Measurements from ENCODE around the gene PHKA2. TPM values are rescaled to one million over a fixed set of nuclear protein-coding genes. Genes with fewer than 3 reads are reported as not detected.

Gene PHKA2
- total and polyA plus RNA-seq, 10 of the 15 experiments (the other 5 are each of a cell fraction or from before 2014, with no cell fraction given): 1.4 to 25.6 (median 15.4) TPM

GRCh38 chrX:18886344-18887161, 97.4 kb downstream of the PHKA2 start (continued):
- TF ChIP-seq SMAD5 (IDR thresholded peaks at IDR 0.05; ENCODE audit: low read depth) (no peak; the same call in 1 of the 2 replicates), SMARCA5 (IDR thresholded peaks at IDR 0.05) (no peak), EZH2 (IDR thresholded peaks at IDR 0.05; ENCODE audit: borderline replicate concordance, control insufficient read depth, low read depth, low read length) (no peak), ATF7 (IDR thresholded peaks at IDR 0.05; ENCODE audit: low read depth) (peak; percentile 28; the same call in 1 of the 2 replicates), ASH2L (IDR thresholded peaks at IDR 0.05; ENCODE audit: borderline replicate concordance, low read depth) (no peak), CEBPZ (IDR thresholded peaks at IDR 0.05; ENCODE audit: low read depth, low read length) (no peak), EGR1 (IDR thresholded peaks at IDR 0.05; ENCODE audit: borderline replicate concordance in 1 of 2, low read depth in 2 of 2, low read length in 2 of 2) (peak in 1 of 2 experiments; percentile 29; a peak in 1 of 3 replicates), WRNIP1 (IDR thresholded peaks at IDR 0.05; ENCODE audit: borderline replicate concordance, low read depth, low read length) (0 out of 2 replicates have a peak, but pooled peaks have one; percentile 77), ZNF207 (IDR thresholded peaks at IDR 0.05; ENCODE audit: borderline replicate concordance) (no peak), TBL1XR1 (IDR thresholded peaks at IDR 0.05; ENCODE audit: low read depth, low read length) (no peak), ZBTB40 (IDR thresholded peaks at IDR 0.05; ENCODE audit: borderline replicate concordance) (peak; percentile 23; the same call in 1 of the 2 replicates), JUND (IDR thresholded peaks at IDR 0.05; ENCODE audit: low read depth, low read length) (no peak), REST (IDR thresholded peaks at IDR 0.05; ENCODE audit: low read depth, low read length) (no peak), TAF1 (IDR thresholded peaks at IDR 0.05; ENCODE audit: borderline replicate concordance, low read depth, low read length) (no peak), ZNF217 (IDR thresholded peaks at IDR 0.05) (no peak), NFIC (IDR thresholded peaks at IDR 0.05; ENCODE audit: low read depth, low read length) (no peak), FOXM1 (IDR thresholded peaks at IDR 0.05; ENCODE audit: low read depth, low read length) (no peak), IKZF1 (conservative IDR thresholded peaks at IDR 0.05) (peak; percentile 67; the same call in 1 of the 2 replicates), HCFC1 (IDR thresholded peaks at IDR 0.05; ENCODE audit: low read length) (no peak)

All from GM12878 (cell line).